Ovary (tissue), 9 donors: ENCODE data around the gene SLC22A15. TPM values are rescaled to one million over a fixed set of nuclear protein-coding genes. Genes with fewer than 3 reads are reported as not detected.

Source experiments
- DNase-seq, 5 donors: peaks; one replicate each; pipeline ENCODE4 v3.0.0-alpha.2; 2019 to 2020
- H3K27ac ChIP-seq, 2 donors: fragments of 200-600 bp; one replicate each; pipeline versions ENCODE4 v1.5.1 to v1.8.0; 2019 to 2022
- H3K27me3 ChIP-seq: fragments of 200-600 bp; one replicate; pipeline ENCODE4 v1.8.0; 2022
- H3K36me3 ChIP-seq: fragments of 200-600 bp; sonication (generic); one replicate; pipeline ENCODE4 v1.5.1; 2019
- H3K4me1 ChIP-seq: one replicate; pipeline ENCODE4 v1.8.1; 2013; ENCODE audit warnings: mild to moderate bottlenecking, moderate library complexity; ENCODE audit not compliant: insufficient read depth
- H3K4me3 ChIP-seq: fragments of 200-600 bp; sonication (generic); one replicate; pipeline ENCODE4 v1.5.1; 2017
- H3K9me3 ChIP-seq, 2 donors: fragments of 200-600 bp in 1 of 2; sonication (generic) in 1 of 2; one replicate each; pipeline versions ENCODE4 v1.5.1 to v1.8.1; 2013 to 2019; ENCODE audit warnings: mild to moderate bottlenecking in 1 of 2, moderate library complexity in 1 of 2
- EP300 ChIP-seq: sonication (generic); formaldehyde crosslinking; IDR thresholded peaks from one replicate; pipeline ENCODE4 v1.6.1; 2017; ENCODE audit warnings: antibody characterized with exemption
- POLR2A ChIP-seq: fragments of 450-650 bp; IDR thresholded peaks from one replicate; pipeline ENCODE4 v1.6.1; 2017; ENCODE audit warnings: antibody characterized with exemption, mild to moderate bottlenecking, moderate library complexity
- WGBS, 3 donors: extraction: QIAGEN DNeasy Blood & Tissue Kit in 1 of 3; methylation state at CpG; one replicate each; pipeline versions ENCODE4 v1.1.5 to v1.1.7; 2013 to 2017; 5-methylcytosine and 5-hydroxymethylcytosine counted together
- intact Hi-C, 4 donors: fragments of 100-400 bp; cut with DNase I; formaldehyde crosslinking; loops; one replicate each; pipeline versions ENCODE4 v1.11.0 to v1.15.1; 2022 to 2023
- polyA plus RNA-seq, 2 donors: library from polyadenylated mRNA; stranded (reverse); fragments of 200-250 nt in 1 of 2; fragments of 350-450 nt in 1 of 2; fragmentation: Illumina TruSeq in 1 of 2; extraction: RNeasy Lipid Tissue Mini Kit (QIAGEN cat#74804) in 1 of 2; gene quantifications; one replicate each; pipeline ENCODE4 v1.2.3, GENCODE V29; 2013 to 2014
- total RNA-seq, 7 donors: library from RNA; depleted of rRNA in 2 of 7; stranded (reverse); fragments of >200 nt in 2 of 7; fragmentation: NEBNext Ultra II Directional in 3 of 7; extraction: Animal tissue kit (Norgen Biotek cat#: 25700) in 3 of 7; gene quantifications; one replicate each; pipeline versions ENCODE4 v1.1.0 to v1.2.4, GENCODE V29; 2016 to 2023
- TF ChIP-seq, protein P1 (sequence below), 3 donors: fragments of 450-650 bp in 2 of 3; fragments of 200-600 bp in 1 of 3; IDR thresholded peaks; one replicate each; pipeline versions ENCODE4 v1.5.1 to v1.8.0; 2016 to 2022; ENCODE audit warnings: antibody characterized with exemption in 3 of 3, mild to moderate bottlenecking in 1 of 3
- donor health status: DM: no; HTN: no; CAD: no; lungs with moderate emphysema.
- donor health status: DM: no; HTN: no; CAD: no.
- donor health status: Bipolar disorder and iron deficiency.
- donor health status: DM: yes; HTN: yes; CAD: no.
- donor health status: DM: no; HTN: no; CAD: no.
- donor health status: DM: yes; HTN: yes; CAD: no.

Gene SLC22A15
- total and polyA plus RNA-seq, 9 donors = 0.51 to 3.8 (median 1.6) TPM

DNA sequence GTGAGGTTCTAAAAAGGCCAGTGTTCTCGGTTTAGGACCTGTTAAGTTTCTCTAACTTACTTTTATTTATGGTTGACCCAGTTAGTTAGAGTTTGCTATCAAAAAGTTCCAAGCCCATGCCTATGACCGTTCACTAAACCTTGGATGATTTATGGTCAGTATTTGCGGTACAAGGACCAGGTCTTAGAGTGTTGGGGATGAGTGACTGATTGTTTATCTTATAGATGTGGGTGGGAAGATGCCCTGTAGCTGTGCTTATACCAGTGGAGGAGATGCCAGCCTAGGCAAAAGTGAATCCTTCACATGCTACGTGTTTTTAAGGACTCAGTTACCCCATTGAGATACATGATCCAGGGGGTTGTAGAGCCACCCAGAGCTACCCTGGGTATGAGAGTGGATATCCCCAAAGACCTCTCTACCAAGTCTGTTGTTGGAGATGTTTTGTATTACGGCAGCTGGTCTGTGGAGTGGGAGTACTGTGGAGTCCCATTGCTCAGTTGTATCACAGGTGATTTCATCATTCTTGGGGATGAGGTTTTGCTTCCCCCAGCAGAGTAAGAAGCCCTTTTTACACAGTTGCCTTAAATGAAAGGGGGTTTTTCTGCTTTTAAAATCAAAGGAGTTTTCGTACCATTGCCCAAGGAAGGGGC is 2.1 kb downstream of the SLC22A15 start:
- Histone ChIP-seq H3K27me3 (no peaks in the 10 kb centered on the region), H3K27ac (no peak overlapping the region), H3K9me3 (no peaks in the 10 kb centered on the region), H3K4me3 (no peak overlapping the region), H3K36me3 (no peaks in the 10 kb centered on the region), H3K4me1 (no peaks in the 10 kb centered on the region)
- TF ChIP-seq EP300 = no peak
- DNase-seq = no peak
- intact Hi-C loops = no loop called here
- 86 to 90% (median 89%) methylated on average over 6 of the region's 6 CpGs for WGBS, 3 donors

DNA sequence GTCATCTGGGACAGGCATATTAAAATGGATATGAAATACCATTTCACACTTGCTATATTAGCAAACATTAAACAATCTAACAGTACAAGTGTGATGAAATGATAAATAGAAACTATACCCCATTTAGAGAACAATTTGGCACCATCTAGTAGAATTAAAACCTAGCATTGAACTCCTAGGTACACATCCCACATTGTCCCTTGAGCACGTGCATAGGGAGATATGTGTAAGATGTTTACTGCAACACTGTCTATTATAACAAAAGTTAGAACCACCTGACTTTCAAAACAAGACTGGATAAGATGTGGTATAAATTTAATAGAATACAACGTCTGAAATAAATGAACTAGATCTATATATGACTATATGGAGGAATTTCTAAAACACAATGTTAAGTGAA is 3.8 kb downstream of the SLC22A15 start:
- Histone ChIP-seq H3K27ac (no peak overlapping the region), H3K4me1 (no peaks in the 10 kb centered on the region), H3K4me3 (no peak overlapping the region), H3K36me3 (no peaks in the 10 kb centered on the region), H3K27me3 (no peaks in the 10 kb centered on the region), H3K9me3 (no peaks in the 10 kb centered on the region)
- TF ChIP-seq POLR2A (no peak), EP300 (no peak)
- TF ChIP-seq, protein P1, sequence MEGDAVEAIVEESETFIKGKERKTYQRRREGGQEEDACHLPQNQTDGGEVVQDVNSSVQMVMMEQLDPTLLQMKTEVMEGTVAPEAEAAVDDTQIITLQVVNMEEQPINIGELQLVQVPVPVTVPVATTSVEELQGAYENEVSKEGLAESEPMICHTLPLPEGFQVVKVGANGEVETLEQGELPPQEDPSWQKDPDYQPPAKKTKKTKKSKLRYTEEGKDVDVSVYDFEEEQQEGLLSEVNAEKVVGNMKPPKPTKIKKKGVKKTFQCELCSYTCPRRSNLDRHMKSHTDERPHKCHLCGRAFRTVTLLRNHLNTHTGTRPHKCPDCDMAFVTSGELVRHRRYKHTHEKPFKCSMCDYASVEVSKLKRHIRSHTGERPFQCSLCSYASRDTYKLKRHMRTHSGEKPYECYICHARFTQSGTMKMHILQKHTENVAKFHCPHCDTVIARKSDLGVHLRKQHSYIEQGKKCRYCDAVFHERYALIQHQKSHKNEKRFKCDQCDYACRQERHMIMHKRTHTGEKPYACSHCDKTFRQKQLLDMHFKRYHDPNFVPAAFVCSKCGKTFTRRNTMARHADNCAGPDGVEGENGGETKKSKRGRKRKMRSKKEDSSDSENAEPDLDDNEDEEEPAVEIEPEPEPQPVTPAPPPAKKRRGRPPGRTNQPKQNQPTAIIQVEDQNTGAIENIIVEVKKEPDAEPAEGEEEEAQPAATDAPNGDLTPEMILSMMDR (IDR thresholded peaks at IDR 0.05) = no peak
- intact Hi-C loops = no loop called here
- no peak for DNase-seq
- 60 to 69% (median 66%) methylated on average over 2 of the region's 2 CpGs for WGBS, 3 donors

DNA sequence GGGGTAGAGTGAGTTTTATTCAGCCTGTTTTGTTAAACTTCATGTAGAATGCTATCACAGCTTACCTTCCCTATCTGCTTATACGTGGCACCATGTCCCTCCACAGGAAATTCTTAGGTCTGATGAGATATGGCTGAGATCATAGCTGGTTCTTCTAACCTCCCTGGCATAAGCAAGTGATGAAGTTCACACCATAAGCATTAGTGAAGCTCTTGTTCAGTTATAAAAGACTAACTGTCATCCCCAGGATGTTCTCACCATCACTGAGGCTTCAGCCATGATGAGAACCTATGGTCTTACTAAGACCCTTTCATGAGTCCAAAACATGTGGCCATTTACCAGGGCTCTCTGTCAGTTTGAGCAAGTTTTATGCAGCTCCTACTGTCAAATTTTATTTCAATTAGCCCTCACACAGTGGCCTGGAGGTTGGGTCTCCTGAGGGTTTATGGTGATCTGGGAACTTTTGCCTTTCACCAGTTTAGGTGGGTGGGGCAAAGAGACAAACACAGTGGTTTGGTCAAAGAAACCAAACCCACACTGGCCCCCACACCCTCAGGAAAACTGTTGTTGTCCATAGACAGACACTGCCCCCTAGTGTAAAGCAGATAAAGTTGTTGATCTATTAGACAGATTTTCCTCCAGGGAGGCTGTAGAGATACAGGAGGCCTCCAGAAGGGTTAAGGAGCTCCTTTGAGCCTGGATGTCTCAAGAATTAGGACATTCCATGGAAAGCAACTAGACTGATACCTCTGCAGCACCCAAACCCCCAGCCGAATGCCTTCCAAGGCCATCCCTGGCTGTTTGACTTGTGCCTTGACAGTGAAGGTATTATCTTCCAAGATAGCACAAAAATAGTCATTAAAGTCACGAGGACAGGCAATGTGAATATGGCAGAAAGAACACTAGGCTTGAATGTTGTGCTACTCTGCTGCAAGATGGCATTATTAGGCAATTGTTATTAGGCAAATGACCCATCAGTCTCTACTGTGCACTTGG is 5.0 kb downstream of the SLC22A15 start:
- no peak overlapping the region for H3K4me3 ChIP-seq
- H3K36me3 ChIP-seq = no peaks in the 10 kb centered on the region
- WGBS, 3 donors = 63 to 70% (median 66%) methylated on average over 3 of the region's 3 CpGs
- no peaks in the 10 kb centered on the region for H3K4me1 ChIP-seq
- TF ChIP-seq, protein P1 (IDR thresholded peaks at IDR 0.05) = no peak
- TF ChIP-seq POLR2A (no peak), EP300 (no peak)
- H3K27me3 ChIP-seq = no peaks in the 10 kb centered on the region
- no peak overlapping the region for H3K27ac ChIP-seq
- intact Hi-C loops = no loop called here
- H3K9me3 ChIP-seq = no peaks in the 10 kb centered on the region
- DNase-seq = no peak

DNA sequence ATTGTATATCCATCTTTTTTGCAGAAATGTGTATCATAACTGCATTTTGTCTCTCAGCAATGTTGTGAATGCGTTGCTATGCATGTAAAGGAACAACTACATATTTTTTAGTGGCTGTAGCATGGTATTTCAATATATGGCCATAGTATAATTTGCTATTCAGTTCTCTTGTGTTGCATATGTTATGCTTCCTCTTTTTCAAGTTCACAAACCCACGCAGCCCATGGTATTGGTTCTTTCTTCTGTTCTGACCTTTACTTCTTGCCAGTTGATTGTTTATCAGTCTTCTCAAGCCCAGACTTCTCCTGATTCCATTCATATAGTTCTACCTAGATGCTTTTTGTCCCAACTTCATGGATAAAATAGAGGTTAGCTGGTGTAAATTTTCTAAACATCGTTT is 6.1 kb downstream of the SLC22A15 start:
- TF ChIP-seq, protein P1 (IDR thresholded peaks at IDR 0.05) = no peak
- TF ChIP-seq POLR2A (no peak), EP300 (no peak)
- Histone ChIP-seq H3K27me3 (no peaks in the 10 kb centered on the region), H3K4me1 (no peaks in the 10 kb centered on the region), H3K36me3 (no peaks in the 10 kb centered on the region), H3K9me3 (no peaks in the 10 kb centered on the region), H3K4me3 (no peak overlapping the region), H3K27ac (no peak overlapping the region)
- no peak for DNase-seq
- 66 to 75% (median 74%) methylated on average over 3 of the region's 3 CpGs for WGBS, 3 donors
- intact Hi-C loops = no loop called here
